Activated B cell treated with CpG ODN at 0.5 μM for 24 hours (primary cell): Measurements from ENCODE around the gene GHR. TPM values are rescaled to one million over a fixed set of nuclear protein-coding genes. Genes with fewer than 3 reads are reported as not detected.

Source experiments
- ATAC-seq: fragments of 200-7000 bp; cut with Tn5 transposase; one replicate; pipeline ENCODE4 v1.10.0; 2021; ENCODE audit warnings: low read depth, mild to moderate bottlenecking, moderate library complexity
- CTCF ChIA-PET: fragments of 350-600 bp; sonication (Branson Sonifier 250); formaldehyde crosslinking; loops from one replicate; lab custom pipeline; 2021; ENCODE audit warnings: antibody characterized with exemption; lab: Charles Lee
- POLR2A ChIA-PET: fragments of 350-600 bp; sonication (Branson Sonifier 250); formaldehyde crosslinking; loops from one replicate; lab custom pipeline; 2021; ENCODE audit warnings: antibody characterized with exemption; lab: Charles Lee
- DNase-seq: peaks from one replicate; pipeline ENCODE4 v3.0.0; 2022
- H3K27ac Mint-ChIP-seq: one replicate; pipeline ENCODE4 v1.8.0; 2020; ENCODE audit warnings: mixed read lengths
- H3K27me3 Mint-ChIP-seq: one replicate; pipeline ENCODE4 v1.8.0; 2021; ENCODE audit warnings: mixed read lengths
- H3K36me3 Mint-ChIP-seq: one replicate; pipeline ENCODE4 v1.8.0; 2021; ENCODE audit warnings: low read depth, mixed read lengths
- H3K4me1 Mint-ChIP-seq: one replicate; pipeline ENCODE4 v1.8.0; 2021; ENCODE audit warnings: mixed read lengths
- H3K4me3 Mint-ChIP-seq: one replicate; pipeline ENCODE4 v1.8.0; 2020; ENCODE audit warnings: mild to moderate bottlenecking, mixed read lengths
- H3K9me3 Mint-ChIP-seq: one replicate; pipeline ENCODE4 v1.8.0; 2020; ENCODE audit warnings: mixed read lengths
- CTCF ChIP-seq: fragments of 200-600 bp; IDR thresholded peaks from one replicate; pipeline ENCODE4 v1.8.0; 2022; ENCODE audit warnings: antibody characterized with exemption, mild to moderate bottlenecking
- intact Hi-C: fragments of 100-400 bp; cut with micrococcal nuclease; formaldehyde crosslinking; loops from one replicate; pipeline ENCODE4 v1.15.1; 2024
- total RNA-seq: library from RNA; stranded (reverse); gene quantifications from 2 replicates; pipeline ENCODE4 v1.2.3, GENCODE V29; 2022

GHR gene
- total RNA-seq, 1 donor from 2014 or later = not detected

GRCh38 chr5:42595597-42595996, 172.4 kb downstream of the GHR start:
- Mint-ChIP-seq H3K4me1 (peaks cover 6% of the 10 kb centered on the region), H3K36me3 (no peaks in the 10 kb centered on the region), H3K27ac (no peak overlapping the region), H3K9me3 (peaks cover 3% of the 10 kb centered on the region), H3K27me3 (peaks cover 2% of the 10 kb centered on the region), H3K4me3 (no peak overlapping the region)
- CTCF ChIA-PET = no interaction called here
- TF ChIP-seq CTCF = no peak
- intact Hi-C loops = no loop called here
- no peak for ATAC-seq
- POLR2A ChIA-PET = no interaction called here
- no peak for DNase-seq

GRCh38 chr5:42596817-42597216, 173.6 kb downstream of the GHR start:
- Mint-ChIP-seq H3K27me3 (no peaks in the 10 kb centered on the region), H3K36me3 (no peaks in the 10 kb centered on the region), H3K27ac (no peak overlapping the region), H3K4me1 (no peaks in the 10 kb centered on the region), H3K4me3 (no peak overlapping the region), H3K9me3 (peaks cover 3% of the 10 kb centered on the region)
- ChIA-PET POLR2A (interaction anchor here (0.7 kb wide), 1 partner anchor 444 kb away, joined by 5 read pairs; no protein-coding TSS in a partner anchor), CTCF (no interaction called here)
- TF ChIP-seq CTCF = no peak
- ATAC-seq (no peak), DNase-seq (no peak)
- intact Hi-C loops = no loop called here

DNA sequence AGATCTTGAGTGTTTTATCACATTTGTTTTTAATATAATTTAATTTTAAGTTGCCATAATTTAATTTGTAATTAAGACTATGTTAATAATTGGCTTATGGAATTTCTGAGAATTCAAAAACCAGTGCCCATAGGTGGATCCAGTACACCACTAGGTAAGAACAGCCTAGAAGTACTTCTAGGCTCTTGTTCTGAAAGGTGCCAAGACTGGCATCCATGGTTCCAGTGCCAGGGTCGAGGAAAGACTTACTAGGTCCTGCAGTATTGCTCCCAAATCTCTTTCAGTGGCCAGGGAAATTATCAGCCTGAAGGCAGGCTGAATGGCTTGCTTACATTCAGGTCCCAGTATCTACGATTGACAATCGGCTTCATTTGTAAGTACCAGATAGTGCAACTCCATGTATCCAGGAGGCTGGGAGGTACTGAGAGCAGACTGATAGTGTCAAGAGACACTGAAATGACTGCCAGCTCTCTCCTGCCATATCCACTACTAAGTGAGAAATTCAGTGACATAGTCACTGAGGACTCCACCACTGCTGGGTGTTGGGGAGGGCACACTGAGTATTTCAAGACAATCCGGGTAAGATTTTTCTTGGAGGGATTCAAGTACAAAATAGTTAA, 174.2 kb downstream of the GHR start:
- no peak for ATAC-seq
- H3K4me1 Mint-ChIP-seq = no peaks in the 10 kb centered on the region
- no peaks in the 10 kb centered on the region for H3K27me3 Mint-ChIP-seq
- intact Hi-C loops = no loop called here
- DNase-seq = no peak
- H3K36me3 Mint-ChIP-seq = no peaks in the 10 kb centered on the region
- H3K4me3 Mint-ChIP-seq = no peak overlapping the region
- H3K27ac Mint-ChIP-seq = no peak overlapping the region
- peaks cover 2% of the 10 kb centered on the region for H3K9me3 Mint-ChIP-seq
- ChIA-PET CTCF (no interaction called here), POLR2A (no interaction called here)
- no peak for TF ChIP-seq CTCF

- ChIA-PET CTCF (no interaction called here), POLR2A (no interaction called here)
- Mint-ChIP-seq H3K9me3 (no peaks in the 10 kb centered on the region), H3K36me3 (no peaks in the 10 kb centered on the region), H3K4me1 (no peaks in the 10 kb centered on the region), H3K27me3 (no peaks in the 10 kb centered on the region), H3K27ac (no peak overlapping the region), H3K4me3 (no peak overlapping the region)
- TF ChIP-seq CTCF = no peak
- ATAC-seq (no peak), DNase-seq (no peak)
- intact Hi-C loops = no loop called here
These were observed 175.1 kb downstream of the GHR start for GRCh38 chr5:42598311-42598710.

GRCh38 chr5:42599106-42599505, 175.9 kb downstream of the GHR start:
- POLR2A ChIA-PET = no interaction called here
- no peak for TF ChIP-seq CTCF
- no peak overlapping the region for H3K27ac Mint-ChIP-seq
- H3K9me3 Mint-ChIP-seq = no peaks in the 10 kb centered on the region
- CTCF ChIA-PET = no interaction called here
- H3K27me3 Mint-ChIP-seq = no peaks in the 10 kb centered on the region
- DNase-seq (no peak), ATAC-seq (no peak)
- intact Hi-C loops = no loop called here
- no peaks in the 10 kb centered on the region for H3K36me3 Mint-ChIP-seq
- H3K4me1 Mint-ChIP-seq = no peaks in the 10 kb centered on the region
- H3K4me3 Mint-ChIP-seq = no peak overlapping the region
